Astrocyte of the cerebellum (primary cell): ENCODE results near the gene TSSK3.

Experiments used
- DNase-seq: peaks from one replicate; pipeline ENCODE4 v3.0.0-alpha.2; 2011; ENCODE audit warnings: low read depth
- H3K4me3 ChIP-seq: 2 replicates; pipeline ENCODE4 v1.5.1; 2011; ENCODE audit warnings: mild to moderate bottlenecking, low read depth, low read length, moderate library complexity
- CTCF ChIP-seq: IDR thresholded peaks from 2 replicates; pipeline ENCODE4 v1.5.1; 2012; ENCODE audit warnings: low read length, low read depth, moderate library complexity, mild to moderate bottlenecking; ENCODE audit errors: missing control alignments
- in situ Hi-C: cut with HindIII; loops from 2 replicates; pipeline ENCODE4 v1.10.0; 2017; ENCODE audit warnings: low sequenced_read_pairs

The TSSK3 gene

GRCh38 chr1:32362474-32363313 lies at the start of gene TSSK3, which contains the start of gene FAM229A:
TSS of gene TSSK3 (plus strand) at chr1:32362539. CDS start at chr1:32362702, 163 bp downstream.
TSS of gene FAM229A (minus strand) at chr1:32362485. CDS start at chr1:32362091, 394 bp downstream.
- TF ChIP-seq CTCF, result no peak
- no peak for DNase-seq
- H3K4me3 ChIP-seq, result peak within 1 kb of the TSS; percentile 37
- in situ Hi-C loops, result no loop called here

GRCh38 chr1:32316903-32317277 lies 45.4 kb upstream of the TSSK3 start:
- in situ Hi-C loops, result no loop called here
- H3K4me3 ChIP-seq, result no peak overlapping the region
- DNase-seq, result no peak
- no peak for TF ChIP-seq CTCF

GRCh38 chr1:32318127-32318869 lies 44.0 kb upstream of the TSSK3 start:
- in situ Hi-C loops, result no loop called here

GRCh38 chr1:32321712-32322291 lies 40.5 kb upstream of the TSSK3 start:
- in situ Hi-C loops, result loop anchor here (5.0 kb wide), 1 partner anchor 80 kb away; no protein-coding TSS in a partner anchor
- no peak for TF ChIP-seq CTCF
- no peak for DNase-seq
- no peak overlapping the region for H3K4me3 ChIP-seq

More at GRCh38 chr1:32318127-32318869, 44.0 kb upstream of the TSSK3 start:
- H3K4me3 ChIP-seq, result no peak overlapping the region
- no peak for TF ChIP-seq CTCF
- no peak for DNase-seq

- TF ChIP-seq CTCF, result no peak
- DNase-seq, result no peak
- in situ Hi-C loops, result no loop called here
- H3K4me3 ChIP-seq, result no peak overlapping the region
Measured at GRCh38 chr1:32327204-32327603, 35.1 kb upstream of the TSSK3 start.

GRCh38 chr1:32329931-32330466 lies 32.3 kb upstream of the TSSK3 start:
- in situ Hi-C loops, result no loop called here
- no peak for TF ChIP-seq CTCF
- no peak overlapping the region for H3K4me3 ChIP-seq
- no peak for DNase-seq
